ENCODE data around the gene BLZF1. TPM values are rescaled to one million over a fixed set of nuclear protein-coding genes. Genes with fewer than 3 reads are reported as not detected.
"Not testable (repeated sequence)": the region's sequence is repeated elsewhere in the genome, so short reads cannot be mapped to it uniquely, and the experiment has no call there.

Gene BLZF1
- total and polyA plus RNA-seq, 10 of the 15 experiments (the other 5 are each of a cell fraction or from before 2014, with no cell fraction given): 5.1 to 11.9 (median 9.0) TPM

DNA sequence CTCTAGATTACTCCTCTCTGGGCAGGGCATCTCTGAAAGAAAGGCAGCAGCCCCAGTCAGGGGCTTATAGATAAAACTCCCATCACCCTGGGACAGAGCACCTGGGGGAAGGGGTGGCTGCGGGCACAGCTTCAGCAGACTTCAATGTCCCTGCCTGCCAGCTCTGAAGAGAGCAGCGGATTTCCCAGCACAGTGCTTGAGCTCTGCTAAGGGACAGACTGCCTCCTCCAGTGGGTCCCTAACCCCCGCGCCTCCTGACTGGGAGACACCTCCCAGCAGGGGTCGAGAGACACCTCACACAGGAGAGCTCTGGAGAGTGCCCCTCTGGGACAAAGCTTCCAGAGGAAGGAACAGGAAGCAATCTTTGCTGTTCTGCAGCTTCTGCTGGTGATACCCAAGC lies 40.3 kb downstream of the BLZF1 start:
- H4K20me1 ChIP-seq (ENCODE audit: control insufficient read depth, insufficient read depth); H3K79me2 ChIP-seq (ENCODE audit: control insufficient read depth, insufficient read depth, low read length); H3K4me3 ChIP-seq; H3K27me3 ChIP-seq (replicated peaks in 1 of 2; ENCODE audit: control insufficient read depth in 2 of 2, insufficient read depth in 2 of 2, low read length in 1 of 2); H3K4me1 ChIP-seq (ENCODE audit: control insufficient read depth, insufficient read depth, low read length); ATAC-seq; H3K9ac ChIP-seq (ENCODE audit: control insufficient read depth, insufficient read depth, low read length); H2AFZ ChIP-seq (ENCODE audit: control insufficient read depth, low read depth, low read length); H3K9me3 ChIP-seq (replicated peaks; ENCODE audit: control insufficient read depth, insufficient read depth, low read length); FAIRE-seq; H3K36me3 ChIP-seq (ENCODE audit: control insufficient read depth in 2 of 2, insufficient read depth in 2 of 2, low read length in 1 of 2); H3K4me2 ChIP-seq (ENCODE audit: control insufficient read depth, insufficient read depth); DNase-seq (ENCODE audit: low read depth, low spot score); intact Hi-C loops (cut with micrococcal nuclease; ENCODE audit: unreplicated experiment); SMC1A ChIA-PET (ENCODE audit: uncharacterized antibody, unreplicated experiment); POLR2A ChIA-PET; H3K27ac ChIP-seq (ENCODE audit: control insufficient read depth, insufficient read depth); in situ Hi-C loops (cut with MboI); BruUV-seq (replicated peaks); CTCF ChIA-PET; RAD21 ChIA-PET (ENCODE audit: unreplicated experiment): not testable (repeated sequence)
- WGBS (ENCODE audit: insufficient coverage, insufficient replicate concordance, low lambda C conversion rate, missing lambda C conversion rate): 55% methylated on average over 5 of the region's 5 CpGs

DNA sequence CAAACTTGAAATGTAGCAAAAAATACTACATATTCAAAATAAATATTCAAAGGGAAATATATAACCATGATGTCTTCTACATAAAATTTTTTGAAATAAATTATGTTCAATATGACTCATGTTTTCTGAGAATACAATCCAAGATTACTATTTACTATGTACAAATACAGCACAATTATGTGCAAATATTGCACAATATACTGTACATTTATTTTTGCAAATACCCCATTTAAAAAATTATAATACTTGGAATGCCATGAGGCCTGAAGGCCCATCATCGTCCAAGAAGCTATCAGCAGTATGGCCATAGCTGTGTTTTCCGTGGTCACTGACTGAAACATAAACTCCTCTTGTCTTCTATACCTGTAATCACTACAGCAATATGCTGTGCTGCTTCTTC lies 47.0 kb downstream of the BLZF1 start:
- Histone ChIP-seq H3K4me2 (ENCODE audit: control insufficient read depth, insufficient read depth) (no peak overlapping the region), H3K9me3 (replicated peaks; ENCODE audit: control insufficient read depth, insufficient read depth, low read length) (no peaks in the 10 kb centered on the region), H3K27ac (ENCODE audit: control insufficient read depth, insufficient read depth) (no peak overlapping the region), H3K27me3 (replicated peaks in 1 of 2; ENCODE audit: control insufficient read depth in 2 of 2, insufficient read depth in 2 of 2, low read length in 1 of 2) (no peaks in the 10 kb centered on the region), H3K9ac (ENCODE audit: control insufficient read depth, insufficient read depth, low read length) (no peak overlapping the region), H3K79me2 (ENCODE audit: control insufficient read depth, insufficient read depth, low read length) (no peaks in the 10 kb centered on the region), H3K36me3 (ENCODE audit: control insufficient read depth in 2 of 2, insufficient read depth in 2 of 2, low read length in 1 of 2) (no peaks in the 10 kb centered on the region), H3K4me3 (no peak overlapping the region), H2AFZ (ENCODE audit: control insufficient read depth, low read depth, low read length) (no peak overlapping the region), H4K20me1 (ENCODE audit: control insufficient read depth, insufficient read depth) (no peaks in the 10 kb centered on the region), H3K4me1 (ENCODE audit: control insufficient read depth, insufficient read depth, low read length) (no peaks in the 10 kb centered on the region)
- SMC1A ChIA-PET (ENCODE audit: uncharacterized antibody, unreplicated experiment): no interaction called here
- in situ Hi-C loops (cut with MboI): no loop called here
- 90% methylated on average over 2 of the region's 2 CpGs for WGBS (ENCODE audit: insufficient coverage, insufficient replicate concordance, low lambda C conversion rate, missing lambda C conversion rate)
- intact Hi-C loops (cut with micrococcal nuclease; ENCODE audit: unreplicated experiment): no loop called here
- CTCF ChIA-PET: interaction anchor here (1.3 kb wide), 1 partner anchor 8 kb away, joined by 3 read pairs; no protein-coding TSS in a partner anchor
- ATAC-seq (no peak), FAIRE-seq (no peak), DNase-seq (ENCODE audit: low read depth, low spot score) (no peak)
- no TSS peak for BruUV-seq (replicated peaks)
- POLR2A ChIA-PET: no interaction called here
- RAD21 ChIA-PET (ENCODE audit: unreplicated experiment): no interaction called here
- TF ChIP-seq PAX8 (IDR thresholded peaks at IDR 0.05) (no peak), POLR2AphosphoS2 (IDR thresholded peaks at IDR 0.05; ENCODE audit: low read depth, low read length) (no peak), PML (IDR thresholded peaks at IDR 0.05; ENCODE audit: low read length) (no peak), CHD1 (IDR thresholded peaks at IDR 0.05; ENCODE audit: low read depth, low read length) (no peak), YY1 (IDR thresholded peaks at IDR 0.05; ENCODE audit: low read depth, low read length) (no peak), NFYB (IDR thresholded peaks at IDR 0.05; ENCODE audit: insufficient read depth, low read depth, low read length) (no peak), GABPA (IDR thresholded peaks at IDR 0.05; ENCODE audit: low read depth) (no peak), TCF7 (IDR thresholded peaks at IDR 0.05; ENCODE audit: borderline replicate concordance) (no peak)
- TF ChIP-seq, protein P1, sequence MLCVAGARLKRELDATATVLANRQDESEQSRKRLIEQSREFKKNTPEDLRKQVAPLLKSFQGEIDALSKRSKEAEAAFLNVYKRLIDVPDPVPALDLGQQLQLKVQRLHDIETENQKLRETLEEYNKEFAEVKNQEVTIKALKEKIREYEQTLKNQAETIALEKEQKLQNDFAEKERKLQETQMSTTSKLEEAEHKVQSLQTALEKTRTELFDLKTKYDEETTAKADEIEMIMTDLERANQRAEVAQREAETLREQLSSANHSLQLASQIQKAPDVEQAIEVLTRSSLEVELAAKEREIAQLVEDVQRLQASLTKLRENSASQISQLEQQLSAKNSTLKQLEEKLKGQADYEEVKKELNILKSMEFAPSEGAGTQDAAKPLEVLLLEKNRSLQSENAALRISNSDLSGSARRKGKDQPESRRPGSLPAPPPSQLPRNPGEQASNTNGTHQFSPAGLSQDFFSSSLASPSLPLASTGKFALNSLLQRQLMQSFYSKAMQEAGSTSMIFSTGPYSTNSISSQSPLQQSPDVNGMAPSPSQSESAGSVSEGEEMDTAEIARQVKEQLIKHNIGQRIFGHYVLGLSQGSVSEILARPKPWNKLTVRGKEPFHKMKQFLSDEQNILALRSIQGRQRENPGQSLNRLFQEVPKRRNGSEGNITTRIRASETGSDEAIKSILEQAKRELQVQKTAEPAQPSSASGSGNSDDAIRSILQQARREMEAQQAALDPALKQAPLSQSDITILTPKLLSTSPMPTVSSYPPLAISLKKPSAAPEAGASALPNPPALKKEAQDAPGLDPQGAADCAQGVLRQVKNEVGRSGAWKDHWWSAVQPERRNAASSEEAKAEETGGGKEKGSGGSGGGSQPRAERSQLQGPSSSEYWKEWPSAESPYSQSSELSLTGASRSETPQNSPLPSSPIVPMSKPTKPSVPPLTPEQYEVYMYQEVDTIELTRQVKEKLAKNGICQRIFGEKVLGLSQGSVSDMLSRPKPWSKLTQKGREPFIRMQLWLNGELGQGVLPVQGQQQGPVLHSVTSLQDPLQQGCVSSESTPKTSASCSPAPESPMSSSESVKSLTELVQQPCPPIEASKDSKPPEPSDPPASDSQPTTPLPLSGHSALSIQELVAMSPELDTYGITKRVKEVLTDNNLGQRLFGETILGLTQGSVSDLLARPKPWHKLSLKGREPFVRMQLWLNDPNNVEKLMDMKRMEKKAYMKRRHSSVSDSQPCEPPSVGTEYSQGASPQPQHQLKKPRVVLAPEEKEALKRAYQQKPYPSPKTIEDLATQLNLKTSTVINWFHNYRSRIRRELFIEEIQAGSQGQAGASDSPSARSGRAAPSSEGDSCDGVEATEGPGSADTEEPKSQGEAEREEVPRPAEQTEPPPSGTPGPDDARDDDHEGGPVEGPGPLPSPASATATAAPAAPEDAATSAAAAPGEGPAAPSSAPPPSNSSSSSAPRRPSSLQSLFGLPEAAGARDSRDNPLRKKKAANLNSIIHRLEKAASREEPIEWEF (IDR thresholded peaks at IDR 0.05; ENCODE audit: insufficient replicate concordance, low read depth, low read length): no peak
- TF ChIP-seq, protein P2, sequence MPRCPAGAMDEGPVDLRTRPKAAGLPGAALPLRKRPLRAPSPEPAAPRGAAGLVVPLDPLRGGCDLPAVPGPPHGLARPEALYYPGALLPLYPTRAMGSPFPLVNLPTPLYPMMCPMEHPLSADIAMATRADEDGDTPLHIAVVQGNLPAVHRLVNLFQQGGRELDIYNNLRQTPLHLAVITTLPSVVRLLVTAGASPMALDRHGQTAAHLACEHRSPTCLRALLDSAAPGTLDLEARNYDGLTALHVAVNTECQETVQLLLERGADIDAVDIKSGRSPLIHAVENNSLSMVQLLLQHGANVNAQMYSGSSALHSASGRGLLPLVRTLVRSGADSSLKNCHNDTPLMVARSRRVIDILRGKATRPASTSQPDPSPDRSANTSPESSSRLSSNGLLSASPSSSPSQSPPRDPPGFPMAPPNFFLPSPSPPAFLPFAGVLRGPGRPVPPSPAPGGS (IDR thresholded peaks at IDR 0.05; ENCODE audit: borderline replicate concordance, insufficient read depth, low read depth, low read length, poor library complexity, severe bottlenecking): no peak

All from GM12878 (cell line).